Stimulated activated CD8-positive, alpha-beta memory T cell treated with anti-CD3 and anti-CD28 coated beads, Interleukin-4, amount 100 ng/mL, for 4 hours (primary cell): ENCODE data around the gene TNNI3K.

Experiments
- DNase-seq, 2 donors: peaks; one replicate each; pipeline ENCODE4 v3.0.0-alpha.2; 2020; ENCODE audit warnings: low read depth in 2 of 2, low spot score in 1 of 2

The TNNI3K gene

DNA sequence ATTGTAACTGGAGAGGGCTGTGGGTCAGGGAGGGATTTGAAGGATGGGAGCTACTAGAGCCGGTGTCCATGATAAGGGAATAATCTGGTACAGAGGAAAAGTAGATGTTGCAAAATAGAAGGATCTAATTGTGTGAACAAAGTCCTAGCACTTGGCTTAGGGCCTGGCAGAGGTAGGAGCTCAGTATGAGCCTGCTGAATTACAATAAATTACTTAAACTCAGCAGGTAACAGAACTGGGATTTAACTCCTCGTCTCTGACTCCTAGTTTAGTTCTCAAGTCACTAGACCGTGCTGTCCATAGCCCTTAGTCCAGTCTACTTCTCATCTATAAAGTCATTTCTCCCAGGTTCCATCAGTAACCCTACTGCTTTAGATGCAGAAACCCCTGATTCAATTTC is 157.0 kb downstream of the TNNI3K start:
- DNase-seq: no peak

DNA sequence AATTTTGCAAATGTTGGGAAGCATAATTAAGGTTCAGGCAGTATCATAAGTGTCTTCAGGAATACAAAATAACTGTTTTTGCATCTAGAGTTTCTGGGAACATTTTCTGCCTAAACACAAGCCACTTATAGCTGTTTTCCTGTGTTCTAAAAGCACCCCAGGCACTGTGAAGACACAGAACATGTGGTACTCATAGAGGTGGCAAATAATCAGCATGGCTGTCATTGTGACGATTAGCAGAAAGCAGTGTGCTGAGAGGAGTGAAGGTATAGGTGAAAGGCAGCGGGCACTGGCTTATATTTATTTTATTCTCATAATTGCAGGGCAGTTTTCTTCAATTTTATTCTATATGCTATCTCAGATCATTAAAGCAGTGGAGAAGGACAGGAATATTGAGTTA is 157.7 kb downstream of the TNNI3K start:
- no peak for DNase-seq

DNA sequence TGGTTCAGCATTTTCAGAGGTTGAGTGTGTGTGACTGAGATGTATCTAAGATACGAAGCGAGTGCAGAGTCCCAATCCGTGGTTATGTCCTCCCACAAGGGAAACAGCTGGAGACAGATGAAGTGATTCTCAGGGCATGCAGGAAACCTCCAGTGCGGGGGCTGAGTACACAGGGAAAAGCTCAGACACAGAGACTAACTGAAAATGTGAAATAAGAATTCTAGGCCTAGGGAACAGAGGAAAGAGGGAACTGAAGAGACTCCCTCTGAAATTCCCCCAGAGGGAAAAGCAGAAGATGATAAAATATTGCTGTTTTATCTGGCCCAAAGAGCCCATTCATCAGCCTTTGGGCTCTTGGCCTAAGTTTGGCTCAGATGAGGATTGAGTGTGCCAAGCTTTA is 160.4 kb downstream of the TNNI3K start:
- no peak for DNase-seq

DNA sequence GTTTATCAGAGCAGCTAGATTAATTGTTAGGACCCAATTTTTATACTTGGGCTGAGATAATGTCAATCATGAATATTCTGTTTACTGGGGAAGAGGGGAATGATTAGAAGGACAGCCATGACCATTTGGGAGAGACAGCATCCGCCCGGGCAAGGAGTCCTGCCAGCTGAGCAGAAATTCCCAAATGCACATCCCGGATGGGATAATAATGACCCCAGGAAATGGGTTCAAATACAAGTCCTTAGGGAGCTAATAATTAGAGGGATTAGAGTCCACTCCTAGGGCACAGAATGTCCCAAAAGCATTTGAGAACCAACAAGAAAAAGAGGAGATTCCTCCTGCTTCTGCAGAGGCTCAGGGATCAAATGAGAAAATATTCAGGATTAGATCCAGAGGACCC is 161.3 kb downstream of the TNNI3K start:
- DNase-seq: no peak

DNA sequence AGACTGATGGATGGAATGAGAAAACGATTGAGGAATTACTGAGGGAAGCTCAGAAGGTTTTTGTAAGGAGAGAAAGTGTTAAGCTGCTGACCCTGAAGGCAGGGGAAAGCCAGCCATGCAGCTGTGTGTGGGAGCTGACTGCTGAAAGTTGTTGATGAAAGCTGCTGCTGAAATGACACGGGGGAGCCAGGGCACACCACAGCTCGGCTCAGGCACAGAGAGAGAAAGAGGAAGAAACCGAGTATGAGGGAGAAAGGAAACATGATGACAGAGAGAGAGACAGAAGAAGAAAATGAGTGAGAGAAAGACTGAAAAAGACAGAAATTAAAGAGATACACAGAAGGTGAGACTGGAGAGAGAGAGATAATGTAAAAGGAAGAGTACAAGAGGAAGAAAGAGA is 161.7 kb downstream of the TNNI3K start:
- DNase-seq: no peak

DNA sequence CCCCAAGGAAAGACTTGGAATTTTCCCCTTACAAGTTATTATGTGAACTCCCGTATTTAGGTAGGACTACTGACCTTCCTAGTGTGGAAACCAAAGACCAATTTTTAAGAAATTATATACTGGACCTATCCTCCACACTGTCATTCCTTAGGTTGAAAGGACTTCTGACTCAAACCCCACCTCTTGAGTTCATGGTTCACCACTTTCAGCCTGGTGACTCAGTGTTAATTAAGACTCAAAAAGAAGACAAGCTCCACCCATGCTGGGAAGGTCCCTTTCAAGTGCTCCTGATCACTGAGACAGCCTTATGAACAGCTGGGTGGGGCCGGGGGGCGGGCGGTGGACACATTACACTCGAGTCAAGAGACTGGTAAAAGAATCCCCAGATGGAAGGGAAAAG is 164.1 kb downstream of the TNNI3K start:
- no peak for DNase-seq

DNA sequence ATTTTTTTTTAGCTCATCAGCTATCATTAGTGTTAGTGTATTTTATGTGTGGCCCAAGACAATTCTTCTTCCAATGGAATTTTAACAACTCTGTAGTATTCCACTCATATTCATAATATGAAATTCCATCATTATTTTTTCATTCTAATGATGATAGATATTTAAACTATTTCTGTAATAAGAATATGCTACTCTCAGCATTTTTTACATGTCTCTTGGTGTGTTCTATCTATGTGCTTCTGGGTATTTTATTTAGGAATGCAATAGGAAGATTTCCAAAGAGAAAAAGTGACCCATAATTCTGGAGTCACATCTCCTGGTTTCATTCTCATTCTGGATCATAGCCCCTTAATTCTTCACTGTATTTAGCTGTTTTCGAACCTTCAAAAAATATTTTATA is 167.7 kb downstream of the TNNI3K start:
- no peak for DNase-seq

DNA sequence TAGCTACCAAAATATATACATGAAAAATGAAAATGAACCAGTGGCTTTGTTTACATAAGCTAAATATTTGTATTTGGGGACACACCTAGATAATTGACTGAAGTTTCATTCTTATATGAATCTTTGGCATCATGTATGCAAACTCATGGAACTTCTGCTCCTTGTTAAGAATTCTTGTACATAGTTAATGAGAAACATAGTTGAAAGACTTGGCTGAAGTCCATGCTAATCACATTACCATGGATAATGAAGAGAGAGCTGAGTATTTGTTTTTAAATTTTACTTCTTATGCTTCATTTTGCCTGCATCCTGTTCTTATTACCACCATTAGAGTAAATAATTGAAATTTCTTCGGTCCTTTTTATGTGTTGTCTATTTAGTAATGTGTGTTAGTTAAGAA is 168.4 kb downstream of the TNNI3K start:
- DNase-seq: no peak

DNA sequence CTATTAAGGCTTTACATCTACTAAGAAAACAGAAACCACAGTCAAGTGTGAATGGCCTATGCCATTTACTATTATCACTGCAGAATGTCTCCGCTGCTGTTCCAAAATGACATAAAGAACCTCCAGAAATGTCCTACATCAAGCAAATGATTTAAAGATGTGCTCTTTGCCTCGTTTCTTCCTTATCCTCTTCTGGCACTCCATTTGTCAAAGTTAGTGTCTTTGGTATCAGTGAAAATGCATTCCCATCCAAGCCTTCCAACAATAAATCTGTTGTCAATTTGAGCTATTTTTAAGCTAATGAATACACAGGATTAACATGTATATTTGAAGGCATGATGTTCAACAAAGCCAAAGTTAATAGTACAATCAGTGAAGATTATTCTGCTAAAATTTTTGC is 171.6 kb downstream of the TNNI3K start:
- no peak for DNase-seq

DNA sequence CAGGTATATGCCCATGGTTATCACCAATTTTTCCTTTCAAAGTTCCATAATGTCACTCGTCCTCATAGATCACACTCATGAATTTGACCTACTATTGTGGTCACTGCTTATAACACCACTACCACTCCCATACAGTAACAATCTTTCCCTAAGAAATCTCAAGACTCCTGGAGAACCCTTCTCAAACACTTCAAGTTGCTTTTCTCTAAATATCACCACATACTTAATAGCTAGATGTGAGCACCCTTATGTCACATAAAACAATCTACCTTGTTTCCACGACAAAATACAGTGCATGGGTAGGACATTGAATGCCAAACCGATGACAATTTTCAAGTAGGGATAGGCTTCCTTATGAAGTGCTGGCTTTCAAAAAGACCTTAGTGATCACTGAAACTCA is 172.7 kb downstream of the TNNI3K start:
- DNase-seq: no peak

DNA sequence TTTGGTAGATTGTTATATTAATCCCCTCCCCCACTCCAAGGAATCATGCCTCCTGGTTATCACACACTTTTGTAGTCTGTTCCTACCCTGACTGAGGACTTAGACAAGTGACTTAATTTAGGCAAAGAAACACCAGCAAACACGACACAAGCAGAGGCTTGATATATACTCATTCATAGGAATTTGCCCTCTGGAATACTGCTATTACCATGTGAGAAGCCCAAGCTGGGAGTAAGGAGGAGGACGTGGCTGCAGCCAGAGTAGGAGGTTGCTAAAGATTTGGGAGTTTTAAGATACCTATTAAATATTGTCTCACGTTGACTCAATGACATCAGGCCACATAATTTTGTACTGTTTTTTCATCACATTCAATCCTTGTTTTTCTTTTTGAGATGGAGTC is 177.1 kb downstream of the TNNI3K start:
- no peak for DNase-seq

DNA sequence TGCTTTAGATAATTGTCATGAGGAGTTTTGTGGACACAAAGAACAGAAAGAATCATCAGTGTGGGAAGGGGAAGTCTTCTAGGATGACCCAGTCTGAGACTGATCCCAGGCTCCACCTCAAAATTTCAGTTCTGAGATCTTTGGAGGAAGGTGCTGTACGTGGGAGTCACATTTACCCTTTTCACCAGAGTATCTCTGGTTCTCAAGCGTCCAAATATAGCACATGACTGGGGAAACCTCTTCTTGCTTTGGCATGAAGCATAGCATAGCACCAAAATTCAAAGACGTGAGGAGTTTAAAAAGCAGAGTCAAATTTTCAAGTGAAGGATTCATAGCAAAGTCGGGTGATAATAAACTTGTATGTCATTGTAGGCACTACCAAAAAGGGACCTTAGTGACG is 180.7 kb downstream of the TNNI3K start:
- DNase-seq: no peak

DNA sequence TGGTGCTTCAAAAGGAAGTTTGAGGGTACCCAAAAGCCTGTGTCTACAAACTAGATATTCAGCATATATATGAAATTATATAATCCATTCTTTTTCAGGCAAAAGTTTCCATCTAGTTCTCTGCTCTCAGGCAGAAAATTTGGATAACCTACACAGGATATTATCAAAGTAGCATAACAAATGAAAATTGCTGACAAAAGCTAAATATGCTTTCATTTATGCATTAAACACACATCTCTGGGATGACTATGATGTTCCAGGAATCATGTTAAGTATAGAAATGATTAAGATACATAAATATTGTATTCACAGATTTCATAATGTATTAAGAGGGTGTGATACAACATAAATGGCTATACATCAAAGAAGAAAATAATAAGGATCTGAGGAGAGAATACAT is 184.4 kb downstream of the TNNI3K start:
- DNase-seq: no peak

DNA sequence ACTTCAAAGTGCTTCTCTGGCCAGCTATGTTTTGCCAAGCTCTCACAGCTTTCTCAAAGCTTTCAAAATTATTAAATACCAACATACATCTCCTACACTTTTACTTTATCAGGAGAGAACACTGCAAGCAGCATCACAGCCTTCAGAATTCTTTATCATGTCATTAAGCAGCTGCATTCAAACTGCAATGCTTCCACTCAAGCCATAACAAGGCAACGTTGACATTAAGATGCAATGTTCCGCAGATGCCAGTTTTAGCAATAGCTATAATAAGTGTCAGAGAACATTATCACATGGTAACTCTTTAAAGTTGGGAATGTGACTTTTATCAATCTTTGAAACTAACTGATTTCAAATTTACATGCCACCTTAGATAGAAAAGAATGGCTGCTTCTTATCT is 185.3 kb downstream of the TNNI3K start:
- no peak for DNase-seq

DNA sequence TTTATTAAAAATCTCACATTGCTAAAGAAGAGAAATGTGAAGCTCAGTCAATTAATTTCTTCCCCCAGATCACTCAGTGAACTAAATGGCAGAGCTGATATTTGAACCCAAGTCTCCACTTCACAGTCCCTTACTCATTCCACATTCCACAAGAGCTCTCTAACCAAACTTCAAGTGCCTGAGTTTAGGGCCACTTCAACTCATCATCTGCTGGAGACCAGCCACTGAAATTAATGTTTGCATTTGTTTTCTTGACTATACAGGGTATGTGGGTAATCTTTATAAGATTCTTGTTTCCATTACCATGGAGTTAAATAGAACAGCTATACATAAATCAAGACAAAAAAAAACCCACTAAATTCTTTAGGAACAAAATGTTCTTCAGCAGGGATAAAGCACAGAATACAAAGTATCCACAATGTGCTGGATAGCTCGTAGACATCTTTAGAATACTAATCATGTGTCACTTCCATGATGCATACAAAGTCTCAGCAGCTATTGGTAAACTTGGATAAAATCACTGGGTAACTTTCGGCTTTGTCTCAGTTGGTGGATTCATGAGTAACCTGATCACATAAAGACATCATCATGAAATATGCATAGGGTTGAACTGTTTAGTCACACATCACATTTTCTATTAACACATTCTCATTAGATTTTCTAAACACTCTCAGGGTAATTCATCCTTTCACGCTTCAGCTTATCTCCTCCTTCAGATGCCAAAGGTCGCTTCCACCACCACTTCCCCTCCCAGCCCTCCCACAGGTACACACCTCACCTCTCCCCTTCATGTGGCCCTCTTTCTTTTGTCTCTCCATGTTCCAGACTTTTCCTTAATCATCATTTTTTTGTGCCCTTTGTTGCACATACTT is 187.5 kb downstream of the TNNI3K start:
- DNase-seq: no peak

DNA sequence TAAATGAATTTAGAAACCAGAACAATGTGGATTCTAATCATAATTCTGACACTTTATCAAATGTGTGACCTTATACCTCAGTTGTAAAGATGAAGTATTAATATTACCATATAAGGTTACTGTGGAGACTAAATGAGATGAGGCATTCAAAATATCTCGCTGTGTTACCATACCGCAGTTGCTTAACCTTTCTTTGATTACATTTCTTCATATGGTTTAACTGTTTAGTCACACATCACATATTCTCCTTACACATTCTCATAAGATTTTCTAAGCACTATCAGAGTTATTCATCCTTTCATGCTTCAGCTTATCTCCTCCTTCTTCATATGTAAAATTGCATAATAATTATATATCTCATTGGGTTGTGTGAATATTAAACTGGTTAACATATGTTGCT is 188.3 kb downstream of the TNNI3K start:
- no peak for DNase-seq

DNA sequence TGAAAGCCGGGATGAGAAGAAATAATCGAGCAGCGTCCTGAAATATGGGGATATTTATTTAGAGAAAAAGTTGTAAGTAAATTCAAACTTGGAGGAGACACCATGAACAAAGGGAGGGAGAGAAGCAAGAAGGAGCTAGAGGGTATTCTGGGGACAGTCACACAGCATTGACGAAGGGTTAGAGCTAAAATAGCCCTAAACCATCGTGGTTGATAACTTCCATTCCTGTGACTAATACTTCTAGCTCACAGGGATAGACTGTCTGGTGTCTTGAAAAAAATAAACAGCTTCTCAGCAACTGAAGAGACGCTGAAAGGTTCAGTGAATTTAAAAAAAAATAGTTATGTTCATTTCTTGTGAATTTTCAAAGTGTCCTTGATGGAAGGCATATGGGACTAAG is 190.5 kb downstream of the TNNI3K start:
- DNase-seq: no peak

DNA sequence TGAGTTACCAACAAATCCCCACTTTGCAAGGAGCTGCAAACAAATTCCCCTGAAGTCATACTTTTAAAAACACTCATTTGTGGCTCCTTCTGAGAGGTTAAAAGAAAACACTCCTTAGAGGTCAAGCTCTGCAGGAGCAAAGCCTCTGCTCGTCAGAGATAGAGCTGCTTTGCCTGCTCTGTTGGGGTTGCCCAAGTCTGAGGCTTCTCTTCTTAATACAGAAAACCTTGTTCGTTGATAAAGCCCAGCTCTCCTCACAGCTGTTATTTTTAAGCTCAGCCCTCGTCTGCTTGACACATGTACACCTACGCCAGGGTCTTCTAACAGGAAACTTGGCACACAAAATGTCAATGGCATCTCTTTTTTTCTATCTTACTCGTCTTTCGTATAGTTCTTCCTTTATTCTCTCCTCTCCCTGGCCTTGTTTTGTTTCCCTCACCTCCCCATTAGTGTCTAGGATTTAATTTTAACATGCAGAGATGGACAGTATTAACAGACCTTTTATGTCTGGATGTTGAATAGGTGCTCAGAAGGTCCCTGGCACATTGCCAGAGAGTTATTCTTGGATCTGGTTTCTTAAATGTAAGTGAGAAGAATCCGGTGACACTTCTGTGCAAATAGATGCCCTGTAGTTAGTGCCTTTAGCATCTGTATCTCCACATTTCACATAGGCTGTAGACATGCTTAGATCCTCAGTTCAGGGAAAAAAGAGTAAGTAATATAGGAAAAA is 191.2 kb downstream of the TNNI3K start:
- DNase-seq: no peak

DNA sequence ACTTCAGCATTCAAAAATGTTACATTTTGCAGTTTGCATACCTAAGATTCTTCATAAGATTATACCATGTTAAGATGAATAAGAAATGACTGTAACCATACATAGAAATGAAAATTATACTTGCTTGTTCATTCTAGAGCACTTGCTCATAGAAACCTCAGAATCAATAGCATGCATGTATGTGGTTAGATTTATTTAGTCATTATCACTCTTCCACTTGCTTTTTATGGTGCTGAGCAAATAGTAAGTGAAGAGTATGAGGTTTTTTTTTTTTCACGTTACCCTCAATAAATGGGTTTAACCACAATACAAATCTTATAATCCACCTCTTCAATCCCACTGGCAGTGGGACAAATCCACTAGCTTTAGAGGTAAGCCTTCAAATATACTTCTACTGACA is 192.5 kb downstream of the TNNI3K start:
- DNase-seq: no peak

DNA sequence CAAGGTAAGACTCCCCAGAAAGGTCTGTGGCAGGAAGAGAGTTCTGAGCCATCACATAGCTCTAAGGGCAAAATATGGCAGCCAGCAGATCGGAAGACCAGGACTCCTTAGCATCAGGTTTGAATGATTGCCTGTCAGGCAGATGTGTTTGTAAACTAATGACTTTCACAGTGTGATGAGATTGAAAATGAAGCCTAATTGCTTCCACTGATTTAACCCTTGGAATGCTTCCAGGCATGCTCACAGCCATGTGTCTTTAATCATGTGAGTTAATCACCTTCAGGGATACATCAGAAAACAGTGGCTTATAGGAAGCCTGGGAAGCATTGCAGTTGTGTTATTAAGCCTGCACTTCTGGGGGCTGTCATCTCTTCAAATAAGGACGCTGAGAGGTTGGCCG is 194.4 kb downstream of the TNNI3K start:
- DNase-seq: no peak

DNA sequence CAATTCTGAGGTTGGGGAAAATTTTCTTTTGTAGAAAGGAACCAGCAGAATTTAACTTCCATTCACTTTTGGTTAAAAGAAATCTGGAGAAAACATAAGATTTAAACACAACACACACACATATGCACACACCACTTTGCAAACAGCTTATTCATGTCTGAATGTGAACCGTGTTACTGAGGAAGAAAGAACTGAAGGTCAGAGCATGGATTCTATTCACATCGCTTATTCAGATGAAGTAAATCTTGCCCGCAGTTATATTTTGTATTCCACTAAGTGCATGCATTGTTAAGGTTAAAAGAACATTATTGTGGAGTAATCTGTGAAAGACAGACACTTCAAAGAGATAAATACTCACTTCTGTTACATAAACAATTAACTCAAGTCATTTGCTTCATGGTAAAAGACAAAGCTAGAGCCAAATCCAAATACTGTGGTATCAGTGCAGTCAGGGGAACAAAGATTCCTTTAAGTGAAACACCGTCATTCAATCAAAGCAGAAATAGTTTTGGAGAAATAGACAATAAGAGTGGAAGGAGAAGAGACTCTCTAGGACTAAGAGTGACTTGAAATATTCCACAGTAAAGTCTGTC is 195.3 kb downstream of the TNNI3K start:
- DNase-seq: no peak

DNA sequence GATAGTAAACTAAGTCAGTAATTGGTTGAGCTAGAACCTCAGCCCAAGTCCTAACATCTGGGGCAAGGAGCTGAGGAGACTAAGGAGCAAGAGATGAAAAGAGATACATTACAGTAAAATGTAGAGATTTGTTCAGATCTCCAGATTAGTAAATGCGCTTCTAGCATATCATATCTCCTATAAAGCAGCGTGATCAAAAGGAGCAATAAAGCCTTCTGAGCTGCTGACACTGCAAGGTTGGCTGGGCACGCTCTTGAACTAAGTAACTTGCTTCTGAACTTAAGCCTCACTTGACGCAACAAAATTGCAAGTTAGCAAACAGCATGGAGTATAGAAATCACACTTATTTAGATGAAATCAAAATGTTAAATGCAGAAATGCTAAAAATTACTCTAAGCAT is 196.3 kb downstream of the TNNI3K start:
- DNase-seq: no peak
